Measurements from ENCODE around the gene CRYBB1.

CRYBB1 gene

DNA sequence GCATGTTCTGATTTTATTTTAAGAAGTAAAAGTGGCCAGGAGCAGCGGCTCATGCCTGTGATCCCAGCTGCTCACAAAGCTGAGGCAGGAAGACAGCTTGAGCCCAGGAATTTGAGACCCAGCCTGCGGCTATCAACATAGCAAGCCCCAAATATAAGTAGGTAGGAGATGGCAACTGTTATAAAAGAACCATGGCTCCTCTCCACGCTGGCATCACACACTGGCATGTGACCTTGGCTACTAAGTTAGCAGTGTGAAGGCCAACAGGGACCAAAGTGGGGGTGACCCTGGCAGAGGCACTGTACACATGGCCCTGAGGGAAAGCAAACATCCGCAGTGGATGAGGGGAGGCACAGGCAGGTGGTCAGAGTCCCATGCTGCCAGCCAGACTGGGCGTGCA lies 60.9 kb downstream of the CRYBB1 start:
- Histone ChIP-seq H4K20me1 (ENCODE audit: control insufficient read depth, insufficient read depth, low read depth, low read length) (no peaks in the 10 kb centered on the region), H3K79me2 (ENCODE audit: control insufficient read depth, low read length) (peaks cover 86% of the 10 kb centered on the region), H3K4me3 (ENCODE audit: low read length) (no peak overlapping the region), H3F3A (ENCODE audit: control insufficient read depth, insufficient read depth) (peaks cover 2% of the 10 kb centered on the region; the same call in 1 of the 2 replicates), H3K4me1 (ENCODE audit: control insufficient read depth, low read length) (peaks cover 57% of the 10 kb centered on the region), H3K27me3 (ENCODE audit: control insufficient read depth, low read length) (no peaks in the 10 kb centered on the region), H3K36me3 (ENCODE audit: control insufficient read depth, low read length) (peaks cover 11% of the 10 kb centered on the region), H3K9me3 (ENCODE audit: control insufficient read depth, insufficient read depth, low read length) (no peaks in the 10 kb centered on the region), H3K9me2 (replicated peaks; ENCODE audit: control insufficient read depth, low read length) (no peaks in the 10 kb centered on the region), H3K4me2 (ENCODE audit: low read length) (no peak overlapping the region), H3K27ac (ENCODE audit: low read depth, low read length) (no peak overlapping the region)
- no peak for TF ChIP-seq CTCF (IDR thresholded peaks at IDR 0.05; ENCODE audit: low read depth, low read length, poor library complexity, severe bottlenecking)
- no peak for TF ChIP-seq EZH2phosphoT487 (IDR thresholded peaks at IDR 0.05; ENCODE audit: borderline replicate concordance, low read length)

DNA sequence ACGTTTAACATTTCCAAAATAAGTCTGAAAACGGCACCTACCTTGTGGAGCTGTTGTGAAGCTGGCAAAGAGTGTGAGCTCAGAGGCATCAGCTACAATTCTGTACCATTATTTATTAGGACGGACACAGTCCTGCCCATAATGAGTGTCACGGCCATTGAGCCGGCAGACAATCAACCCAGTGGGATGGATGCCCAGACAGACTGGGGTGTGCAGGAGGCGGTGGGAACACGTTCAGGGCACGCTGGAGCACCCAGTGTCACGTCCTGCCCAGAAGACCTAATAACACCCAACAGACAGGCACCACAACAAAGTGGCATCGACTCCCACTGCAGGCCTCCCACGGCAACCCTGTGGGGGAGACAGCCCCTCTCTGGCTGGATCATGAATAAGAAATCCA lies 62.3 kb downstream of the CRYBB1 start:
- no peaks in the 10 kb centered on the region; the same call in none of the 2 replicates for H3F3A ChIP-seq (ENCODE audit: control insufficient read depth, insufficient read depth)
- H4K20me1 ChIP-seq (ENCODE audit: control insufficient read depth, insufficient read depth, low read depth, low read length), result no peaks in the 10 kb centered on the region
- peaks cover 64% of the 10 kb centered on the region for H3K4me1 ChIP-seq (ENCODE audit: control insufficient read depth, low read length)
- no peaks in the 10 kb centered on the region for H3K9me3 ChIP-seq (ENCODE audit: control insufficient read depth, insufficient read depth, low read length)
- TF ChIP-seq EZH2phosphoT487 (IDR thresholded peaks at IDR 0.05; ENCODE audit: borderline replicate concordance, low read length) (no peak), CTCF (IDR thresholded peaks at IDR 0.05; ENCODE audit: low read depth, low read length, poor library complexity, severe bottlenecking) (no peak)
- peak overlapping the region; percentile 62 for H3K27ac ChIP-seq (ENCODE audit: low read depth, low read length)
- peak overlapping the region; percentile 21 for H3K4me3 ChIP-seq (ENCODE audit: low read length)
- H3K36me3 ChIP-seq (ENCODE audit: control insufficient read depth, low read length), result peaks cover 13% of the 10 kb centered on the region
- peaks cover 94% of the 10 kb centered on the region for H3K79me2 ChIP-seq (ENCODE audit: control insufficient read depth, low read length)
- H3K27me3 ChIP-seq (ENCODE audit: control insufficient read depth, low read length), result no peaks in the 10 kb centered on the region
- peak overlapping the region; percentile 68 for H3K4me2 ChIP-seq (ENCODE audit: low read length)
- H3K9me2 ChIP-seq (replicated peaks; ENCODE audit: control insufficient read depth, low read length), result no peaks in the 10 kb centered on the region

GRCh38 chr22:26554956-26555355 lies 62.9 kb downstream of the CRYBB1 start:
- Histone ChIP-seq H3K4me3 (ENCODE audit: low read length) (peak overlapping the region; percentile 21), H3K36me3 (ENCODE audit: control insufficient read depth, low read length) (peaks cover 14% of the 10 kb centered on the region), H4K20me1 (ENCODE audit: control insufficient read depth, insufficient read depth, low read depth, low read length) (no peaks in the 10 kb centered on the region), H3K27me3 (ENCODE audit: control insufficient read depth, low read length) (no peaks in the 10 kb centered on the region), H3K9me3 (ENCODE audit: control insufficient read depth, insufficient read depth, low read length) (no peaks in the 10 kb centered on the region), H3F3A (ENCODE audit: control insufficient read depth, insufficient read depth) (no peaks in the 10 kb centered on the region; the same call in none of the 2 replicates), H3K79me2 (ENCODE audit: control insufficient read depth, low read length) (peaks cover 94% of the 10 kb centered on the region), H3K4me1 (ENCODE audit: control insufficient read depth, low read length) (peaks cover 69% of the 10 kb centered on the region), H3K4me2 (ENCODE audit: low read length) (peak overlapping the region; percentile 68), H3K27ac (ENCODE audit: low read depth, low read length) (peak overlapping the region; percentile 62), H3K9me2 (replicated peaks; ENCODE audit: control insufficient read depth, low read length) (no peaks in the 10 kb centered on the region)
- no peak for TF ChIP-seq CTCF (IDR thresholded peaks at IDR 0.05; ENCODE audit: low read depth, low read length, poor library complexity, severe bottlenecking)
- TF ChIP-seq EZH2phosphoT487 (IDR thresholded peaks at IDR 0.05; ENCODE audit: borderline replicate concordance, low read length), result no peak
